T-helper 22 cell (primary cell): ENCODE results near the gene RFX2.

Experiments used
- DNase-seq: peaks from one replicate; pipeline ENCODE4 v3.0.0-alpha.2; 2020; ENCODE audit warnings: low read depth

Gene RFX2

GRCh38 chr19:6059988-6060599, 50.2 kb downstream of the RFX2 start:
- no peak for DNase-seq

GRCh38 chr19:6059396-6059947, 50.8 kb downstream of the RFX2 start:
- no peak for DNase-seq

GRCh38 chr19:6058518-6059201, 51.6 kb downstream of the RFX2 start:
- no peak for DNase-seq

- DNase-seq = no peak
Observed at GRCh38 chr19:6057651-6058517, 52.4 kb downstream of the RFX2 start.

- DNase-seq = peak; percentile 45
Observed at GRCh38 chr19:6056801-6057650, 53.3 kb downstream of the RFX2 start.

GRCh38 chr19:6056282-6056741, 54.0 kb downstream of the RFX2 start:
- DNase-seq = no peak

- no peak for DNase-seq
Observed at GRCh38 chr19:6055013-6055795, 55.1 kb downstream of the RFX2 start.

- peak; percentile 55 for DNase-seq
Observed at GRCh38 chr19:6048793-6049405, 61.4 kb downstream of the RFX2 start.

- DNase-seq = no peak
Observed at GRCh38 chr19:6048348-6048747, 62.0 kb downstream of the RFX2 start.

- DNase-seq = no peak
Observed at GRCh38 chr19:6047741-6048251, 62.5 kb downstream of the RFX2 start.

- no peak for DNase-seq
Observed at GRCh38 chr19:6047256-6047655, 63.0 kb downstream of the RFX2 start.

GRCh38 chr19:6045108-6045507, 65.2 kb downstream of the RFX2 start:
- no peak for DNase-seq

- no peak for DNase-seq
Observed at GRCh38 chr19:6044056-6044805, 66.1 kb downstream of the RFX2 start.

GRCh38 chr19:6042776-6043726, 67.2 kb downstream of the RFX2 start:
- no peak for DNase-seq

- no peak for DNase-seq
Observed at GRCh38 chr19:6041991-6042481, 68.3 kb downstream of the RFX2 start.

- no peak for DNase-seq
Observed at GRCh38 chr19:6041071-6041470, 69.2 kb downstream of the RFX2 start.

- no peak for DNase-seq
Observed at GRCh38 chr19:6039566-6040225, 70.6 kb downstream of the RFX2 start.
